ENCODE data around the gene USH2A.

USH2A gene

DNA sequence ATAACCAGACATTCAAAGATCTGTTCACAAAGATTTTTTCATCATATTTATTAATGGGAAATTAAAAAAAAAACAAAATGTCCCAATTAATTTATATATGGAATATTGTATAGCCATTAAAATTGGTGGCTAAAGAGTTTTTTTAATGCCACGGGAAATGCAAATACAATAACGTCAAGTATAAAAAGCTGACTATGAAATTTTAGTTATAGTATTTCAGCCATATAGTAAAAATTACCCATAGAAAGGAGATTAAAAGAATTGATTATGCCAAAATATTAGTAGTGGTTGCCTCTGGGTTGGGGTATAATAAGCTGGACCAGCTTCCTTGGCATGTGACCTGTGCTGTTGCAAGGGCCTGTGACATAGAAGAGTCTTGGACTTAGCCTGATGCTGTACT, 777.4 kb downstream of the USH2A start:
- TF ChIP-seq, protein P1, sequence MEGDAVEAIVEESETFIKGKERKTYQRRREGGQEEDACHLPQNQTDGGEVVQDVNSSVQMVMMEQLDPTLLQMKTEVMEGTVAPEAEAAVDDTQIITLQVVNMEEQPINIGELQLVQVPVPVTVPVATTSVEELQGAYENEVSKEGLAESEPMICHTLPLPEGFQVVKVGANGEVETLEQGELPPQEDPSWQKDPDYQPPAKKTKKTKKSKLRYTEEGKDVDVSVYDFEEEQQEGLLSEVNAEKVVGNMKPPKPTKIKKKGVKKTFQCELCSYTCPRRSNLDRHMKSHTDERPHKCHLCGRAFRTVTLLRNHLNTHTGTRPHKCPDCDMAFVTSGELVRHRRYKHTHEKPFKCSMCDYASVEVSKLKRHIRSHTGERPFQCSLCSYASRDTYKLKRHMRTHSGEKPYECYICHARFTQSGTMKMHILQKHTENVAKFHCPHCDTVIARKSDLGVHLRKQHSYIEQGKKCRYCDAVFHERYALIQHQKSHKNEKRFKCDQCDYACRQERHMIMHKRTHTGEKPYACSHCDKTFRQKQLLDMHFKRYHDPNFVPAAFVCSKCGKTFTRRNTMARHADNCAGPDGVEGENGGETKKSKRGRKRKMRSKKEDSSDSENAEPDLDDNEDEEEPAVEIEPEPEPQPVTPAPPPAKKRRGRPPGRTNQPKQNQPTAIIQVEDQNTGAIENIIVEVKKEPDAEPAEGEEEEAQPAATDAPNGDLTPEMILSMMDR (IDR thresholded peaks at IDR 0.05; ENCODE audit: low read length) = no peak
- no peak for TF ChIP-seq EZH2phosphoT487 (IDR thresholded peaks at IDR 0.05; ENCODE audit: low read length)
- no peak for TF ChIP-seq EZH2 (optimal IDR thresholded peaks at IDR 0.05; ENCODE audit: low read depth, low read length)

GRCh38 chr1:215645182-215645581, 778.1 kb downstream of the USH2A start:
- Histone ChIP-seq H3F3A (ENCODE audit: insufficient read depth, low read length) (no peaks in the 10 kb centered on the region), H3K9ac (ENCODE audit: low read length) (no peak overlapping the region), H3K27ac (ENCODE audit: low read length) (no peak overlapping the region), H3K36me3 (replicated peaks; ENCODE audit: insufficient read depth, low read length) (no peaks in the 10 kb centered on the region), H2AFZ (ENCODE audit: low read length) (no peak overlapping the region), H3K79me2 (ENCODE audit: low read length) (no peaks in the 10 kb centered on the region), H3K4me2 (ENCODE audit: low read depth, low read length) (no peak overlapping the region), H3K4me3 (ENCODE audit: low read length) (no peak overlapping the region), H3K9me2 (replicated peaks; ENCODE audit: insufficient read depth, low read length) (no peaks in the 10 kb centered on the region), H3K27me3 (replicated peaks; ENCODE audit: insufficient read depth, low read length) (no peaks in the 10 kb centered on the region), H4K20me1 (ENCODE audit: insufficient read depth, low read length) (no peaks in the 10 kb centered on the region), H3K4me1 (ENCODE audit: low read length) (no peaks in the 10 kb centered on the region), H3K9me3 (replicated peaks; ENCODE audit: insufficient read depth, low read length) (no peaks in the 10 kb centered on the region)
- no peak for DNase-seq
- TF ChIP-seq EZH2phosphoT487 (IDR thresholded peaks at IDR 0.05; ENCODE audit: low read length) (no peak), EZH2 (optimal IDR thresholded peaks at IDR 0.05; ENCODE audit: low read depth, low read length) (no peak)
- TF ChIP-seq, protein P1 (IDR thresholded peaks at IDR 0.05; ENCODE audit: low read length) = no peak

More for the DNA sequence above, 777.4 kb downstream of the USH2A start:
- H3K4me1 ChIP-seq (ENCODE audit: low read length) = no peaks in the 10 kb centered on the region
- no peak overlapping the region for H3K9ac ChIP-seq (ENCODE audit: low read length)
- no peak overlapping the region for H3K4me3 ChIP-seq (ENCODE audit: low read length)
- no peaks in the 10 kb centered on the region for H3K79me2 ChIP-seq (ENCODE audit: low read length)
- H3K9me2 ChIP-seq (replicated peaks; ENCODE audit: insufficient read depth, low read length) = no peaks in the 10 kb centered on the region
- no peak for DNase-seq
- H3K27me3 ChIP-seq (replicated peaks; ENCODE audit: insufficient read depth, low read length) = no peaks in the 10 kb centered on the region
- no peak overlapping the region for H2AFZ ChIP-seq (ENCODE audit: low read length)
- no peaks in the 10 kb centered on the region for H4K20me1 ChIP-seq (ENCODE audit: insufficient read depth, low read length)
- H3K9me3 ChIP-seq (replicated peaks; ENCODE audit: insufficient read depth, low read length) = no peaks in the 10 kb centered on the region
- H3F3A ChIP-seq (ENCODE audit: insufficient read depth, low read length) = no peaks in the 10 kb centered on the region
- H3K36me3 ChIP-seq (replicated peaks; ENCODE audit: insufficient read depth, low read length) = no peaks in the 10 kb centered on the region
- H3K4me2 ChIP-seq (ENCODE audit: low read depth, low read length) = no peak overlapping the region
- H3K27ac ChIP-seq (ENCODE audit: low read length) = no peak overlapping the region

- no peaks in the 10 kb centered on the region for H3K4me1 ChIP-seq (ENCODE audit: low read length)
- no peaks in the 10 kb centered on the region for H3F3A ChIP-seq (ENCODE audit: insufficient read depth, low read length)
- no peaks in the 10 kb centered on the region for H3K27me3 ChIP-seq (replicated peaks; ENCODE audit: insufficient read depth, low read length)
- no peak overlapping the region for H3K9ac ChIP-seq (ENCODE audit: low read length)
- H3K4me3 ChIP-seq (ENCODE audit: low read length) = no peak overlapping the region
- no peaks in the 10 kb centered on the region for H3K9me2 ChIP-seq (replicated peaks; ENCODE audit: insufficient read depth, low read length)
- H3K79me2 ChIP-seq (ENCODE audit: low read length) = no peaks in the 10 kb centered on the region
- no peaks in the 10 kb centered on the region for H4K20me1 ChIP-seq (ENCODE audit: insufficient read depth, low read length)
- H3K27ac ChIP-seq (ENCODE audit: low read length) = no peak overlapping the region
- TF ChIP-seq EZH2phosphoT487 (IDR thresholded peaks at IDR 0.05; ENCODE audit: low read length) (no peak), EZH2 (optimal IDR thresholded peaks at IDR 0.05; ENCODE audit: low read depth, low read length) (no peak)
- TF ChIP-seq, protein P1 (IDR thresholded peaks at IDR 0.05; ENCODE audit: low read length) = no peak
- no peak for DNase-seq
- H3K36me3 ChIP-seq (replicated peaks; ENCODE audit: insufficient read depth, low read length) = no peaks in the 10 kb centered on the region
- no peak overlapping the region for H2AFZ ChIP-seq (ENCODE audit: low read length)
- H3K4me2 ChIP-seq (ENCODE audit: low read depth, low read length) = no peak overlapping the region
- H3K9me3 ChIP-seq (replicated peaks; ENCODE audit: insufficient read depth, low read length) = no peaks in the 10 kb centered on the region
These were observed 779.5 kb downstream of the USH2A start for GRCh38 chr1:215643592-215644321.
